ENCODE results near the gene LRP1B.

The LRP1B gene

GRCh38 chr2:140843186-140843585, 1287.6 kb downstream of the LRP1B start:
- TF ChIP-seq CTCF (IDR thresholded peaks at IDR 0.05), result no peak

GRCh38 chr2:140842110-140842509, 1288.7 kb downstream of the LRP1B start:
- no peak for TF ChIP-seq CTCF (IDR thresholded peaks at IDR 0.05)

More at GRCh38 chr2:140843186-140843585, 1287.6 kb downstream of the LRP1B start:
- H3K27ac ChIP-seq, result no peak overlapping the region
- no peak overlapping the region for H3K4me3 ChIP-seq
- DNase-seq (ENCODE audit: low spot score), result no peak

GRCh38 chr2:140841141-140841540, 1289.7 kb downstream of the LRP1B start:
- no peak overlapping the region for H3K4me3 ChIP-seq
- no peak for DNase-seq (ENCODE audit: low spot score)
- TF ChIP-seq CTCF (IDR thresholded peaks at IDR 0.05), result no peak

More at GRCh38 chr2:140842110-140842509, 1288.7 kb downstream of the LRP1B start:
- Histone ChIP-seq H3K4me3 (no peak overlapping the region), H3K27ac (no peak overlapping the region)
- no peak for DNase-seq (ENCODE audit: low spot score)

GRCh38 chr2:140836826-140837225, 1294.0 kb downstream of the LRP1B start:
- H3K27ac ChIP-seq, result no peak overlapping the region
- no peak overlapping the region for H3K4me3 ChIP-seq
- TF ChIP-seq CTCF (IDR thresholded peaks at IDR 0.05), result no peak
- DNase-seq (ENCODE audit: low spot score), result no peak

More at GRCh38 chr2:140841141-140841540, 1289.7 kb downstream of the LRP1B start:
- no peak overlapping the region for H3K27ac ChIP-seq

GRCh38 chr2:140835079-140835478, 1295.7 kb downstream of the LRP1B start:
- Histone ChIP-seq H3K27ac (no peak overlapping the region), H3K4me3 (no peak overlapping the region)
- no peak for DNase-seq (ENCODE audit: low spot score)
- TF ChIP-seq CTCF (IDR thresholded peaks at IDR 0.05), result no peak

- DNase-seq (ENCODE audit: low spot score), result no peak
- no peak overlapping the region for H3K27ac ChIP-seq
- TF ChIP-seq CTCF (IDR thresholded peaks at IDR 0.05), result no peak
- no peak overlapping the region for H3K4me3 ChIP-seq
These were observed 1316.7 kb downstream of the LRP1B start for GRCh38 chr2:140814141-140814540.

- H3K4me3 ChIP-seq, result no peak overlapping the region
- H3K27ac ChIP-seq, result no peak overlapping the region
- no peak for DNase-seq (ENCODE audit: low spot score)
- TF ChIP-seq CTCF (IDR thresholded peaks at IDR 0.05), result no peak
These were observed 1322.0 kb downstream of the LRP1B start for GRCh38 chr2:140808820-140809219.

All from coronary artery (tissue), 2 donors.